ENCODE data around the gene HOXC11. TPM values are rescaled to one million over a fixed set of nuclear protein-coding genes. Genes with fewer than 3 reads are reported as not detected.

HOXC11 gene
- total and polyA plus RNA-seq, 2 experiments from 2014 or later: not detected

- H3K4me3 ChIP-seq: no peak overlapping the region
- H3K27me3 Mint-ChIP-seq (ENCODE audit: insufficient read depth, low read depth, poor library complexity): peaks cover 98% of the 10 kb centered on the region
- no peak for DNase-seq (ENCODE audit: low spot score)
- peaks cover 66% of the 10 kb centered on the region for H3K4me1 ChIP-seq (ENCODE audit: insufficient read depth)
- H3K27me3 ChIP-seq (ENCODE audit: insufficient read depth): peaks cover 100% of the 10 kb centered on the region
- no peak for TF ChIP-seq ETS1 (IDR thresholded peaks at IDR 0.05)
- TF ChIP-seq STAT1 (IDR thresholded peaks at IDR 0.05; ENCODE audit: unreplicated experiment): no peak
- peak; percentile 79 for TF ChIP-seq EZH2 (IDR thresholded peaks at IDR 0.05; ENCODE audit: low read depth, unreplicated experiment)
- TF ChIP-seq EZH2phosphoT487 (IDR thresholded peaks at IDR 0.05; ENCODE audit: unreplicated experiment): peak; percentile 50
- H3K9me2 ChIP-seq (ENCODE audit: insufficient read depth): no peaks in the 10 kb centered on the region
- no peaks in the 10 kb centered on the region for H3K36me3 Mint-ChIP-seq (ENCODE audit: low read depth)
- H3K36me3 ChIP-seq (ENCODE audit: insufficient read depth): no peaks in the 10 kb centered on the region
- H3K27ac ChIP-seq (ENCODE audit: low read depth): no peak overlapping the region
- no peaks in the 10 kb centered on the region for H3K79me2 ChIP-seq (replicated peaks; ENCODE audit: insufficient read depth)
- ATAC-seq: no peak
- no peak overlapping the region; the same call in 2 of the 3 replicates for H3K4me3 Mint-ChIP-seq
- H3K4me1 Mint-ChIP-seq: peaks cover 37% of the 10 kb centered on the region
- peaks cover 26% of the 10 kb centered on the region for H4K20me1 ChIP-seq (replicated peaks; ENCODE audit: insufficient read depth)
- H3F3A ChIP-seq (replicated peaks; ENCODE audit: low read depth): peaks cover 35% of the 10 kb centered on the region
- no peaks in the 10 kb centered on the region for H3K9me3 Mint-ChIP-seq
- H3K4me2 ChIP-seq: peak overlapping the region; percentile 43; the same call in 1 of the 2 replicates
- no peak overlapping the region for H2AFZ ChIP-seq
- H3K27ac Mint-ChIP-seq: no peak overlapping the region
These were observed 42.3 kb downstream of the HOXC11 start for GRCh38 chr12:54015018-54015931.

- no peak overlapping the region for H2AFZ ChIP-seq
- no peak overlapping the region for H3K27ac ChIP-seq (ENCODE audit: low read depth)
- no peak overlapping the region for H3K4me2 ChIP-seq
- H3K27me3 Mint-ChIP-seq (ENCODE audit: insufficient read depth, low read depth, poor library complexity): peaks cover 98% of the 10 kb centered on the region
- H3K4me3 Mint-ChIP-seq: no peak overlapping the region
- peaks cover 39% of the 10 kb centered on the region for H3F3A ChIP-seq (replicated peaks; ENCODE audit: low read depth)
- no peaks in the 10 kb centered on the region for H3K79me2 ChIP-seq (replicated peaks; ENCODE audit: insufficient read depth)
- H3K4me1 ChIP-seq (ENCODE audit: insufficient read depth): peaks cover 58% of the 10 kb centered on the region
- H3K9me3 Mint-ChIP-seq: no peaks in the 10 kb centered on the region
- no peak for DNase-seq (ENCODE audit: low spot score)
- H3K27me3 ChIP-seq (ENCODE audit: insufficient read depth): peaks cover 100% of the 10 kb centered on the region
- no peaks in the 10 kb centered on the region for H3K36me3 Mint-ChIP-seq (ENCODE audit: low read depth)
- no peak overlapping the region for H3K4me3 ChIP-seq
- no peaks in the 10 kb centered on the region for H3K36me3 ChIP-seq (ENCODE audit: insufficient read depth)
- peaks cover 28% of the 10 kb centered on the region for H4K20me1 ChIP-seq (replicated peaks; ENCODE audit: insufficient read depth)
- ATAC-seq: no peak
- H3K9me2 ChIP-seq (ENCODE audit: insufficient read depth): no peaks in the 10 kb centered on the region
- H3K4me1 Mint-ChIP-seq: peaks cover 32% of the 10 kb centered on the region
- no peak overlapping the region for H3K27ac Mint-ChIP-seq
- TF ChIP-seq EZH2 (IDR thresholded peaks at IDR 0.05; ENCODE audit: low read depth, unreplicated experiment): no peak
- TF ChIP-seq JUNB (IDR thresholded peaks at IDR 0.05; ENCODE audit: unreplicated experiment): no peak
- no peak for TF ChIP-seq CTCF (conservative IDR thresholded peaks at IDR 0.05; ENCODE audit: low read depth in 2 of 2)
- no peak for TF ChIP-seq ZNF331 (CRISPR knock-in tag; IDR thresholded peaks at IDR 0.05; ENCODE audit: low read depth)
- no peak for TF ChIP-seq POLR2AphosphoS5 (IDR thresholded peaks at IDR 0.05; ENCODE audit: low read depth)
- TF ChIP-seq CREB1 (CRISPR knock-in tag; IDR thresholded peaks at IDR 0.05; ENCODE audit: low read depth): no peak
- TF ChIP-seq ZNF114 (CRISPR knock-in tag; IDR thresholded peaks at IDR 0.05): no peak
- no peak for TF ChIP-seq EZH2phosphoT487 (IDR thresholded peaks at IDR 0.05; ENCODE audit: unreplicated experiment)
- TF ChIP-seq REST (IDR thresholded peaks at IDR 0.05; ENCODE audit: unreplicated experiment): no peak
- TF ChIP-seq ETS1 (IDR thresholded peaks at IDR 0.05): no peak
- no peak for TF ChIP-seq STAT1 (IDR thresholded peaks at IDR 0.05; ENCODE audit: unreplicated experiment)
- no peak for TF ChIP-seq NANOG (IDR thresholded peaks at IDR 0.05; ENCODE audit: borderline replicate concordance)
These were observed 43.1 kb downstream of the HOXC11 start for GRCh38 chr12:54016051-54016450.

Data from GM23338 (cell line).